ENCODE results near the gene SLC38A1.

DNA sequence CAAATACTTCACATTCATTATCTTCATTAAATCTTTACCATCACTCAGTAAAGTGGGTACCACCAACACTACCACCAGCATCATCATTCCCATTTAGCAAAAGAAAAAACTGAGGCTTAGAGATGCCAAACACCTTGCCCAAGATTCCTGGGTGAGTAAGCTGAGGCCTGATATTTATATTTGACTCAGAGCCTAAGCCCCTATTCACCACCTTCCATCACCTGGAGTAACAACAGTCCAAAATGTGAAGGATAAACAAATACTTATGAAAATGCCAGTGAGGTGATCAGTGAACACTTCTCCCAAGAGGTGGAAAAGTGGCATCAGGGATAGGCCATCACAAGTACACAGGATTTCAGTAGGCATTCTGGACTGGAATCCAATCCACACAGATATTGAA lies 3.7 kb downstream of the SLC38A1 start:
- TF ChIP-seq, protein P1, sequence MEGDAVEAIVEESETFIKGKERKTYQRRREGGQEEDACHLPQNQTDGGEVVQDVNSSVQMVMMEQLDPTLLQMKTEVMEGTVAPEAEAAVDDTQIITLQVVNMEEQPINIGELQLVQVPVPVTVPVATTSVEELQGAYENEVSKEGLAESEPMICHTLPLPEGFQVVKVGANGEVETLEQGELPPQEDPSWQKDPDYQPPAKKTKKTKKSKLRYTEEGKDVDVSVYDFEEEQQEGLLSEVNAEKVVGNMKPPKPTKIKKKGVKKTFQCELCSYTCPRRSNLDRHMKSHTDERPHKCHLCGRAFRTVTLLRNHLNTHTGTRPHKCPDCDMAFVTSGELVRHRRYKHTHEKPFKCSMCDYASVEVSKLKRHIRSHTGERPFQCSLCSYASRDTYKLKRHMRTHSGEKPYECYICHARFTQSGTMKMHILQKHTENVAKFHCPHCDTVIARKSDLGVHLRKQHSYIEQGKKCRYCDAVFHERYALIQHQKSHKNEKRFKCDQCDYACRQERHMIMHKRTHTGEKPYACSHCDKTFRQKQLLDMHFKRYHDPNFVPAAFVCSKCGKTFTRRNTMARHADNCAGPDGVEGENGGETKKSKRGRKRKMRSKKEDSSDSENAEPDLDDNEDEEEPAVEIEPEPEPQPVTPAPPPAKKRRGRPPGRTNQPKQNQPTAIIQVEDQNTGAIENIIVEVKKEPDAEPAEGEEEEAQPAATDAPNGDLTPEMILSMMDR (IDR thresholded peaks at IDR 0.05 in 2 of 3, conservative IDR thresholded peaks at IDR 0.05 in 1 of 3; ENCODE audit: borderline replicate concordance in 1 of 3, insufficient read depth in 1 of 3, low read depth in 2 of 3, low read length in 2 of 3), result no peak
- TF ChIP-seq POLR2A (IDR thresholded peaks at IDR 0.05; ENCODE audit: borderline replicate concordance, extremely low read depth, insufficient read depth, insufficient read length), result no peak
- TF ChIP-seq, protein P2, sequence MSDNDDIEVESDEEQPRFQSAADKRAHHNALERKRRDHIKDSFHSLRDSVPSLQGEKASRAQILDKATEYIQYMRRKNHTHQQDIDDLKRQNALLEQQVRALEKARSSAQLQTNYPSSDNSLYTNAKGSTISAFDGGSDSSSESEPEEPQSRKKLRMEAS (IDR thresholded peaks at IDR 0.05), result no peak
- no peak for TF ChIP-seq JUND (IDR thresholded peaks at IDR 0.05)
- no peak for TF ChIP-seq POLR2AphosphoS5 (IDR thresholded peaks at IDR 0.05; ENCODE audit: low read depth, low read length)
- TF ChIP-seq, protein P3, sequence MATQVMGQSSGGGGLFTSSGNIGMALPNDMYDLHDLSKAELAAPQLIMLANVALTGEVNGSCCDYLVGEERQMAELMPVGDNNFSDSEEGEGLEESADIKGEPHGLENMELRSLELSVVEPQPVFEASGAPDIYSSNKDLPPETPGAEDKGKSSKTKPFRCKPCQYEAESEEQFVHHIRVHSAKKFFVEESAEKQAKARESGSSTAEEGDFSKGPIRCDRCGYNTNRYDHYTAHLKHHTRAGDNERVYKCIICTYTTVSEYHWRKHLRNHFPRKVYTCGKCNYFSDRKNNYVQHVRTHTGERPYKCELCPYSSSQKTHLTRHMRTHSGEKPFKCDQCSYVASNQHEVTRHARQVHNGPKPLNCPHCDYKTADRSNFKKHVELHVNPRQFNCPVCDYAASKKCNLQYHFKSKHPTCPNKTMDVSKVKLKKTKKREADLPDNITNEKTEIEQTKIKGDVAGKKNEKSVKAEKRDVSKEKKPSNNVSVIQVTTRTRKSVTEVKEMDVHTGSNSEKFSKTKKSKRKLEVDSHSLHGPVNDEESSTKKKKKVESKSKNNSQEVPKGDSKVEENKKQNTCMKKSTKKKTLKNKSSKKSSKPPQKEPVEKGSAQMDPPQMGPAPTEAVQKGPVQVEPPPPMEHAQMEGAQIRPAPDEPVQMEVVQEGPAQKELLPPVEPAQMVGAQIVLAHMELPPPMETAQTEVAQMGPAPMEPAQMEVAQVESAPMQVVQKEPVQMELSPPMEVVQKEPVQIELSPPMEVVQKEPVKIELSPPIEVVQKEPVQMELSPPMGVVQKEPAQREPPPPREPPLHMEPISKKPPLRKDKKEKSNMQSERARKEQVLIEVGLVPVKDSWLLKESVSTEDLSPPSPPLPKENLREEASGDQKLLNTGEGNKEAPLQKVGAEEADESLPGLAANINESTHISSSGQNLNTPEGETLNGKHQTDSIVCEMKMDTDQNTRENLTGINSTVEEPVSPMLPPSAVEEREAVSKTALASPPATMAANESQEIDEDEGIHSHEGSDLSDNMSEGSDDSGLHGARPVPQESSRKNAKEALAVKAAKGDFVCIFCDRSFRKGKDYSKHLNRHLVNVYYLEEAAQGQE (IDR thresholded peaks at IDR 0.05; ENCODE audit: low read depth), result no peak
- no peak for TF ChIP-seq EZH2 (IDR thresholded peaks at IDR 0.05)
- no peak for TF ChIP-seq RAD21 (IDR thresholded peaks at IDR 0.05; ENCODE audit: low read depth)
- no peak for TF ChIP-seq CBX3 (IDR thresholded peaks at IDR 0.05; ENCODE audit: low read depth)
- no peak for TF ChIP-seq SIN3A (IDR thresholded peaks at IDR 0.05; ENCODE audit: low read depth)
- TF ChIP-seq SP1 (IDR thresholded peaks at IDR 0.05; ENCODE audit: low read depth), result no peak
- no peak for TF ChIP-seq YY1 (IDR thresholded peaks at IDR 0.05; ENCODE audit: extremely low read depth, insufficient replicate concordance, low read depth, low read length)
- no peak for TF ChIP-seq ELF1 (IDR thresholded peaks at IDR 0.05; ENCODE audit: borderline replicate concordance, low read depth)

Data from HCT116 (cell line).